ENCODE data around the gene RNASE3. TPM values are rescaled to one million over a fixed set of nuclear protein-coding genes. Genes with fewer than 3 reads are reported as not detected.
"Not testable (repeated sequence)": the region's sequence is repeated elsewhere in the genome, so short reads cannot be mapped to it uniquely, and the experiment has no call there.

The RNASE3 gene
- not detected for total RNA-seq
- long read RNA-seq = 0 reads

GRCh38 chr14:20891126-20891825, at the start of gene RNASE3:
Gene RNASE3 (plus strand): TSS chr14:20891385. CDS start chr14:20891687, 302 bp downstream.
- H3K36me3 ChIP-seq; intact Hi-C loops (cut with micrococcal nuclease); H3K27ac ChIP-seq (replicated peaks); H3K4me3 ChIP-seq; H3K4me1 ChIP-seq; DNase-seq; H3K9me3 ChIP-seq (replicated peaks): not testable (repeated sequence)
- peaks cover 32% of the 10 kb centered on the region for H3K27me3 ChIP-seq (ENCODE audit: low read depth)

- no peak for DNase-seq
- no peak for TF ChIP-seq CTCF (IDR thresholded peaks at IDR 0.05; ENCODE audit: borderline replicate concordance)
- H3K27me3 ChIP-seq (ENCODE audit: low read depth) = peaks cover 22% of the 10 kb centered on the region
- no peaks in the 10 kb centered on the region for H3K4me1 ChIP-seq
- intact Hi-C loops (cut with micrococcal nuclease) = no loop called here
- no peak overlapping the region for H3K27ac ChIP-seq (replicated peaks)
- H3K4me3 ChIP-seq = no peak overlapping the region
- H3K36me3 ChIP-seq = no peaks in the 10 kb centered on the region
- H3K9me3 ChIP-seq (replicated peaks) = no peaks in the 10 kb centered on the region
Measured at GRCh38 chr14:20846560-20846959, 44.6 kb upstream of the RNASE3 start.

GRCh38 chr14:20848316-20848954, 42.8 kb upstream of the RNASE3 start:
- no peak for TF ChIP-seq CTCF (IDR thresholded peaks at IDR 0.05; ENCODE audit: borderline replicate concordance)
- Histone ChIP-seq H3K27ac (replicated peaks) (no peak overlapping the region), H3K36me3 (no peaks in the 10 kb centered on the region), H3K4me3 (no peak overlapping the region), H3K27me3 (ENCODE audit: low read depth) (peaks cover 23% of the 10 kb centered on the region), H3K9me3 (replicated peaks) (no peaks in the 10 kb centered on the region), H3K4me1 (no peaks in the 10 kb centered on the region)
- intact Hi-C loops (cut with micrococcal nuclease) = no loop called here
- DNase-seq = no peak

- H3K27me3 ChIP-seq (ENCODE audit: low read depth) = peaks cover 23% of the 10 kb centered on the region
- DNase-seq = no peak
- intact Hi-C loops (cut with micrococcal nuclease) = no loop called here
- TF ChIP-seq CTCF (IDR thresholded peaks at IDR 0.05; ENCODE audit: borderline replicate concordance) = no peak
- no peak overlapping the region for H3K27ac ChIP-seq (replicated peaks)
- no peaks in the 10 kb centered on the region for H3K36me3 ChIP-seq
- H3K9me3 ChIP-seq (replicated peaks) = no peaks in the 10 kb centered on the region
- H3K4me1 ChIP-seq = no peaks in the 10 kb centered on the region
- H3K4me3 ChIP-seq = no peak overlapping the region
Measured at GRCh38 chr14:20848955-20849570, 42.1 kb upstream of the RNASE3 start.

- no peak for TF ChIP-seq CTCF (IDR thresholded peaks at IDR 0.05; ENCODE audit: borderline replicate concordance)
- no peak for DNase-seq
- intact Hi-C loops (cut with micrococcal nuclease) = no loop called here
- peaks cover 25% of the 10 kb centered on the region for H3K27me3 ChIP-seq (ENCODE audit: low read depth)
- no peaks in the 10 kb centered on the region for H3K36me3 ChIP-seq
- H3K27ac ChIP-seq (replicated peaks) = no peak overlapping the region
- no peaks in the 10 kb centered on the region for H3K4me1 ChIP-seq
- H3K9me3 ChIP-seq (replicated peaks) = no peaks in the 10 kb centered on the region
- no peak overlapping the region for H3K4me3 ChIP-seq
Measured at GRCh38 chr14:20853042-20853441, 38.1 kb upstream of the RNASE3 start.

Data from left ventricle myocardium inferior (tissue), 1 donor.